Tongue (tissue), 2 donors: ENCODE data around the gene ADRM1. TPM values are rescaled to one million over a fixed set of nuclear protein-coding genes. Genes with fewer than 3 reads are reported as not detected.

Source experiments
- DNase-seq: peaks from one replicate; pipeline ENCODE4 v3.0.0-alpha.2; 2015
- total RNA-seq: library from RNA; depleted of rRNA; stranded (reverse); fragments of >200 nt; gene quantifications from one replicate; pipeline ENCODE4 v1.2.3, GENCODE V29; 2014

The ADRM1 gene
- total RNA-seq, 1 donor from 2014 or later, result 57.2 TPM

DNA sequence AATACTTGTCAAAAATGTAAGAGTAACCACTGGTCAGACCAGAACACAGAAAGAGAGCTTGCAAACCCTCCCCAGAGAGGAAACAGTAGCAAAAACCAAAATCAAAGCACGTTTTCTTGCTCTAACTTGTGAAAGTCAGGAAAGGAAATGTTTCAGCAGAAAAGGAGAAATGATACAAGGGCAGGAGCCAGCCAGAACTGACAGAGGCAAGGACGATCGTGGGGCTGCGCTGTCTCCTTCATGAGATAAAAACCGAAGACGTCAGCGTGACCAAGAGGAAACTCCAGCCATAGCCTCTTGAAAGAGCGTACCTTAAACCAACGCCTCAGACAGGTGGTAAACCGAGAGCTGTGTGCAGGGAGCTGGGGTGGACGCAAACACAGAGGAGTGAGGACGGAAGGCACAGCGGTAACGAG is 36.9 kb downstream of the ADRM1 start:
- no peak for DNase-seq

- no peak for DNase-seq
Observed at GRCh38 chr20:62342910-62343309, 40.1 kb downstream of the ADRM1 start.

DNA sequence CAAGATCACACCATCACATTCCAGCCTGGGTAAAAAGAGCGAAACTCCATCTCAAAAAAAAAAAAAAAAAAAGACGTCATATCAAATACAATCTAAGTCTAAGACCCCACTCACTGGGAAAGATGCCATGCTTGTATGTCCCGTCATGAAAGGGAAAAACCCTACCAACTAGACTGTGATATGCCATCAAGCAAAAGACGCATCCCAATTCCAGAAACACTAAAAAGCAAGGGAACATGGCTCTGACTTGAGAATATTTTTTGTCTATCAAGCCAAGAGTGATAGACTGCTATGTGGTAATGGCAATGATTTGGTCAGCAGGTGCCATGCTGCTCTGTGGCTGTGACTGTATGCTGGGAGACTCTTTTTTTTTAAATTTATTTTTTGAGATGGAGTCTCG is 41.3 kb downstream of the ADRM1 start:
- DNase-seq, result no peak

DNA sequence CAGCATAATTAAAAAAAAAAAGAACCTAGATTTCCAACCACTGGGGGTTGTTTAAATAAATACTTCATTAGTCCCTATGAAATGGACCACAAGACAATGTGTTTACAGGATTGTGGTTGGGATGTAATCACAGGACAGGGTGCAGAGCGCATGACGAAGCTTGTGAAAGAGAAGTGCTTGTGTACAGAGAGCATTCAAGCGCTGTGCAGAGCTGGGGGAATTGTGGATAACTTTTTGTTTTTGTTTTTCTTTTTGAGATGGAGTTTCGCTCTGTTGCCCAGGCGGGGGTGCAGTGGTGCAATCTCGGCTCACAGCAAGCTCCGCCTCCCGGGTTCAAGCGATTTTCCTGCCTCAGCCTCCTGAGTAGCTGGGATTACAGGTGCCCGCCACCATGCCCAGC is 42.0 kb downstream of the ADRM1 start:
- no peak for DNase-seq

DNA sequence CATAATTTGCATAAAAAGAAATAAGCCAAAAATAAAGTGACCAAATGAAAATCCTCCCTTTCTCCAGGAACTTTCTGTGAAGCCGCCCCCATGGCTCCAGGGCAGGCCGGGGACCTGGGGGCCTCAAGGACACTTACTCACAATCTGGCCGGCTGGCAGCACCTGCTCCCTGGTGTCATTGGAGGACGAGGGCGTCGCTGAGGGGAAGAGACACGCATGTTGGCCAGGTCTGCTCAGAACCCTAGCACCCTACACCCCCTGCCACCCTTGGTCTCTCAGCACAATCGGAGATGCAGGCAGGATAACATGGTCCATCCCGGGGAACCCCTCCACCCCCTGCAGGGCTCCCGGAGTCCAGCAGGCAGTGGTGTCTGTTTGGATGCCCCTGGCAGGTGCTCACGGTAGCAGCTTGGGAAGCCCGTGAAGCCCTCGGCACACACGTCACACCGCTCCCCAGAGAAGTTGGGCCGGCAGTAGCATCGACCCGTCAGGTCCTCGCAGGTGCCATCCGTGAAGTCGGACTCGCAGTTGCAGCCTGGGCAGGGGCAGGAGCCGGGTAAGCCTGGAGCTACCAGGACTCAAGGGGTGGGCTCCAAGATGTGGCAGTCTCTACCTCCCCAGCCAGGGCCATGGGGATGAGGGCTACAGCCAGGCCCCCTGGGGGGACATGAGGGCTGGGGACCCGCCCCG is 43.0 kb downstream of the ADRM1 start:
- no peak for DNase-seq

- DNase-seq, result no peak
Observed at GRCh38 chr20:62346398-62347150, 43.8 kb downstream of the ADRM1 start.

GRCh38 chr20:62347151-62347404 is 44.3 kb downstream of the ADRM1 start:
- DNase-seq, result no peak

DNA sequence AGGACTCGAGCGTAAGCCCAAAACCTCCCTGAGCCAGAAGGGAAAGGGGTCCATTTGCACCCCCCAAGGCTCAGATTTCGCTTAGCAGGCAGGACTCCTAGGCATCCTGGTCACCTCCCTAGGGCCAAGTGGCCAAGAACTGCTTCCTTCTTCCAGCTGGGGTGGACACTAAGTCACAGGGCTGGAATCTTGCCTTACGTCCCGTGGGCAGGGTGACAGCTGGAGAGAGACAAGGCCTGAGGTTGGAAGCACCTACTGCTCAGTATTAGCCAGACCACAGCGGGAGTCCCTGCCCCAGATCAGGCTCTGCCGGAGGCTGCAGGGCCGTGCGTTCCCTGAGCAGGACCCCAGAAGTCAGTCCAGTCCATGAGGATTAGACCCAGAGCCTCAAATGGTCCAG is 44.6 kb downstream of the ADRM1 start:
- DNase-seq, result no peak

DNA sequence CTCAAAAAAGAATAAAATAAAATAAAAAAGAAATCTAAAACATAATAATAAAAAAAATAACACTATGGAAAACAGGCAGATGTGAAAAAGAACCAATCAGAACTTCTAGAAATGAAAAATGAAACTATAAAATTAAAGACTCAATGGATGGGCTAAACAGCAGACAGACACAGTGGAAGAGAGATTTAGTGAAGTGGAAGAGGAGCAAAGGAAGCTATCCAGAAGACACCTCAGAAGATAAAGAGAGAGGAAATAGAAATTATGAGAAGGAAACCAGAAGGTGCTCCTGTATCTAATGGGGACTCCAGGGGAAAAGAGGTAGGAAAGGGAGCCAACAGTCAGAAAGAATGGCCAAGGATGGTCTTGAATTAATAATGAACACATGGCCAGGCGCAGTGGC is 45.8 kb downstream of the ADRM1 start:
- DNase-seq, result no peak

- DNase-seq, result no peak
Observed at GRCh38 chr20:62349556-62350097, 46.8 kb downstream of the ADRM1 start.

DNA sequence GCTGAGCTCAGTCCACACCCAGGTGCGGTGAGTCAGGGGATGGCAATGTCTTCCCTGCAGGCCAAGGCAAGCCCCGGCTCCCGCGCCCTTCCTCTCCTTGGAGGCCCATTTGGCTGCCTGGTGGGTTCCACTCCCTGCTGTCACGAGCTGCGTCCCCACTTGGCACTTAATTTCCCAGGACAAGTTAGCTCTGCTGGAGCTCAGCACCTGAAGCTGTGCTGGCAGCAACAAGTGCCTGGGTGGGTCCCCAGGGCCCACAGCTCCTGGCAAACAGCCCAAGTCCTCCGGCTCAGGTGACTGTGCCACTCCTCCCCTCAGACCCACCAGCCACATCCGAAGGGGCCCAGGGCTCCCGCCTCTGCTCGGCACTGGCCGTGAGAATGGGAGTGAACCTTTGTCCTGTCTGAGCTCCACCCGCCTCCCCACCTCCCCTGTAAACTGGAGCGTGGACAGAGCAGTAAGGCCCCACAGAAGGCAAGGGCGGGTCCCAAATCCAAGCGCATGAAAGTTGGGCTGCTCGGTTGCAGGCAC is 47.4 kb downstream of the ADRM1 start:
- peak; percentile 71 for DNase-seq

DNA sequence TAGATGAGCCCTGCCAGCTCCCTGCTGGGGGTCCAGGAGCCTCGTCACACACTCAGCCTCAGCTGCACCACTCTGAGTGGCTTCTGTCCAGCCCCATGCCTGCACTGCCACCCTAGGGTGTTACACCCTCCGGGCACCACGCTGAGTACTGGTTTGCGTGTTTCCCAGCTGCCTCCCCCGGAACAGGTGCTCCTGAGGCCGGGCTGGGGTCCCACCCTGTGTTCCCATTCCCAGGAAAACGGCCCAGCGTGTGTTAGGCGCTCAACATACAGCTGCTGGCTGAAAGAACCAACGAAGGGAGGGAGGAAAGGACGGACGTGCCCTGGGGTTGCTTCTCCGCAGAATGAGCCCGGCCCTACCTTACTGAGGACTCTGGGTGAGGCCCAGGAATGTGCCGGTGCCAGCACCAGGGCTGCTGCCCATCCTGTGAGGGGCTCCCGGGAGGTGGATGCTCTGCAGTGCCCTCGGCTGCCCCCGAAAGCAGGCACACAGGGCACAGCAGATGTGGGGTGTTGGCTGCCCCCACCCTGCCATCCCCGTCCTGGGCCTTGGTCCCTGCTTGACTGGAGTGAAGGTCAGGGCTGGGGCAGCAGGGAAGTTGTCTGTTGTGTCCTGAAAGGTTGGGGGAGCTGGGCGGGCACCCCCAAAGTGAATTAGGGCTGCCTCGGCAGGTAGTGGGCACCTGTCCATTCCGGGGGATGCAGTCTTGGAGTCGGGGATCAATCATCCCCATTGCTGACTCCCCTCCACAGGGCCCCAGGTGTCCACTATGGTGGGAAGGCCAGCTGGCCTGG is 48.0 kb downstream of the ADRM1 start:
- DNase-seq, result peak; percentile 50

DNA sequence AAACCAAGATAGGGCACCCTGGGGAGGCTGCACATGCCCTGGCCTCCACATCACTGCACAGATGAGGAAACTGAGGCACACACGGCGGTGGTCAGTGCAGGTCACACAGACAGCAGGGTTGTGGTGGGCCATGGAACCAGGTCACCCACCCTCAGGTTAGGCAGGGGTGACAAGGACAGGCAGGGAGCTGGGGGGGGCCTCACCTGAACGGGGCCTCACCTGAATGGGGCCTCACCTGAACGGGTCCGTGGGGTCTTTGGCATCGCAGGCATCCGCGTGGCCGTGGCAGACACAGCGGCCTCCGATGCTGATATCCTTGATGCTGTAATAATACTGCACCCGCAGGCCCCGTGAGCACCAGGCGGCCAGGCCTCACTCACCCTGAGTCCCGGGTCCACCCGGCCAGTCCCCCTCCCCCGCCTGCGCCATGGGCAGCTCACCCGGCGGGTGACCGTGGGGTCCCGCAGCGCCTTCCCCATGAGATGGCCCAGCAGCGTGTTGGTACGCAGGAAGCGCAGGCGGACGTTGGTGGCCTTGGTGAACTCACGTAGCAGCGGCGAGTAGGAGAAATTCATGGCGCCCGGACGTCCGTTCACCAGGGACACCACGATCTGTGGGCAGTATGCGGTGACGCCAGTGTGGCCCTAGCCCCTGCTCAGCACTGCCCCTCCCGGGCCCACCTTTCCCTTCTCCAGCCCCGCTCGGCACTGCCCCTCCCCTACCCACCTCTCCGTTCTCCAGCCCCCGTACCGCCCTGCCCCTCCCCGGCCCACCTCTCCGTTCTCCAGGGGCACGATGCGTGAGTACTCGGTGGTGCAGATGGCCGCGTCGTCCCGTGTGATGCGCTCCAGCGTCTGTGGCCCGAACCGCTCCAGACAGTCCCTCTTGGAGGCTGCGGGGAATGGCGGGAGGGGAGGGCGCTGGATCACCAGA is 48.9 kb downstream of the ADRM1 start:
- DNase-seq, result no peak

DNA sequence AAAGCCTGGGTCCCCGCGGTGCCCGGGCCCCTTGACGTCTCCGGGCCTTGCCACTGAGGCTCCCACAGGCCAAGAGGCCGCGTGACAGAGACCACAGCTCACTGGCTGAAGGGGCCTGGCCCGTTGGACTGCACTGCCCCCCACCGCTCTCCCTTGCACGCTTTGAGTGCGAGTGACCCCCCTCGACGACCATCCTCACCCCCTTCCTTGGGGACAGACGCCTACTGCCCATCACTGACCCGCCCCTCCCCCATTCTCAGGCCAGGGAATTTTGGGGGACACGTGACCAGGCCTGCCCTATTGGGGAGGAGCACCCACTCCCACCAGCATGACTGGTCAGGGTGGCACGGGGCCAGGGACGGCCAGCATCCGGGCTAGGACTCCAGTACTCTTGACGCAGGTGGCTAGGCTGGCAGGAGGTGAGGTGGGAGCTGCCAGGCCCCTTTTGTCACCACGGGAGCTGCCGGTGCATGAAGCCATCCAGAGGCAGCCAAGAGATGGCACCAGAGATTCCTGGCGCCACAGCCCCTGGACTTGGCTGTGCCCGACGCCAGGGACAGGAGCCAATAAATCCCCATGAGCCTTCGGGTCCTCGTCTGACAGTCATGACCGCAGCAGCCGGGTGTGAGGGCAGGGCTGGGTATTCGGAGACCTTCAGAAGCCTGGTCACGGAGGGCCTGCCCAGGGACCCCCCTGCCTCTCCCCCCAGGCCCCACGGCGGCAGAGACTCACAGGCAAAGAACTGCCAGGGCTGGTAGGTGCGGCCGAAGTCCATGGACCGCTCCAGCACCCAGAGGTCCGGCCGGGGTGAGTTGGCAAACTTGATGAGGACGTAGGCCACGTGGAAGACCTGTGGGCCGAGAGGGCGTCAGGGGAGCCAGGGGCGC is 49.8 kb downstream of the ADRM1 start:
- peak; percentile 71 for DNase-seq

- DNase-seq, result no peak
Observed at GRCh38 chr20:62353289-62354030, 50.7 kb downstream of the ADRM1 start.

DNA sequence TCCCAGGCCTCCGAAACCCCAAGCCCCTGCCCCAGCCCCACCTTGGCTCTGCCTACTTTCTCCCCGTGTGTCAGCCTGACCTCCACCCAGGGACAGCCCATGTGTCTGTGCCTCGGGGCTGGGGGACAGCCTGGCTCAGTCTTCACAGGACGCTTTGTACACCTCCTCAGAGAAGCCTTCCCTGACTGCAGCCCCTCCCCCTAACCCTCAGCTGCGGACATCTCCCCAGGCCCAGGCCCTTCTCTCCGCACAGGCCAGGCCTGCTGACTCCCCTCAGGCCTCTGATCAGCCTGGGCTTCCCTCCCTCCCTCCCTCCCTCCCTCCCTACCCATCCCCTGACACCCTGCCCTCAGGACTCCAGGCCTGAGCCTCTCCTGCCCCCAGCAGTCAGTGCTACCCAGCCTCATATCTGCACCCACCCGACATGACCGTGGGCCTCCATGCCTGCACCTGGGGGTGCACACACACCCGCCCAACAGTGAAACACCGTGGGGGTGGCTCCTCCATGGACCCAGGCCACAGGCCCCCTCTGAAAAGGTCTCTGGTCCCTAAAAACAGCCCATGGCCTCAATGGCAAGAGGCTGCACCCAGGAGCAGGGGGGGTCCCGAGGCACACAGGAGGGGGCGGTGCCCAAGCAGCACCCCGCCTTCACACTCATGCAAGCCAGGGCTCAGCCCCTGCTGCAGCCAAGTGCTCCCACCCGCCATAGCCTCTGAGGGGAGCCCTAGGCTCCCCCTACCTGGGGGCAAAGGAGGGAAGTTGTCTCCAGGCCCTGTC is 51.4 kb downstream of the ADRM1 start:
- no peak for DNase-seq

GRCh38 chr20:62354811-62355341 is 52.1 kb downstream of the ADRM1 start:
- DNase-seq, result no peak

DNA sequence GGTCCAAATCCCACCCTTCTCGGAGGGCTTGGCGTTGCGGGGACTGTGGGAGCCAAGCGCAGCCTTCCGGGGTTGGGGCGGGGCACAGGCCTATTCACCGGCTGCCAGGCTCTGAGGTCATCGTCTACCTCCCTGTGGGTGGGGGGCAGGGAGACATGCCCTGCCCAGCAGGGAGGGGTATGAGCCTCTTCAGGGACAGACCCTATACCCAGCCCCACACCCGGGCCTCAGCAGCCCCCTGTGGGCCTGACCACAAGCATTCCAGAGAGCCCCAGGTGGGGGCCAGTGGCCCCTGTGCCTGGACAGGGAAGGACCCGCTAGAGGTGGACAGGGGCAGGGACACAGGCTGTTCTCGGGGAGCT is 52.7 kb downstream of the ADRM1 start:
- peak; percentile 58 for DNase-seq
